BLaER1 (cell line): ENCODE data around the gene GCSAM.

ENCODE experiments used
- H3K27ac ChIP-seq: shearing (Covaris generic); formaldehyde crosslinking; 2 replicates; pipeline ENCODE4 v1.8.1; 2022
- H3K27me3 ChIP-seq: shearing (Covaris generic); formaldehyde crosslinking; 2 replicates; pipeline ENCODE4 v1.8.1; 2022
- H3K36me3 ChIP-seq: shearing (Covaris generic); formaldehyde crosslinking; 2 replicates; pipeline ENCODE4 v1.8.1; 2022
- H3K4me1 ChIP-seq: shearing (Covaris generic); formaldehyde crosslinking; 2 replicates; pipeline ENCODE4 v1.8.1; 2022
- H3K4me2 ChIP-seq: shearing (Covaris generic); formaldehyde crosslinking; 2 replicates; pipeline ENCODE4 v1.8.1; 2022
- H3K4me3 ChIP-seq: shearing (Covaris generic); formaldehyde crosslinking; 2 replicates; pipeline ENCODE4 v1.8.1; 2022
- H3K9ac ChIP-seq: shearing (Covaris generic); formaldehyde crosslinking; 2 replicates; pipeline ENCODE4 v1.8.1; 2022
- H3K9me3 ChIP-seq: shearing (Covaris generic); formaldehyde crosslinking; 2 replicates; pipeline ENCODE4 v1.8.1; 2022
- H4K20me1 ChIP-seq: shearing (Covaris generic); formaldehyde crosslinking; 2 replicates; pipeline ENCODE4 v1.8.1; 2022
- Cebpa-rat ChIP-seq: shearing (Covaris generic); IDR thresholded peaks from 2 replicates; pipeline ENCODE4 v1.8.1; 2022

GCSAM gene

GRCh38 chr3:112121577-112122547 lies 11.2 kb downstream of the GCSAM start:
- Histone ChIP-seq H3K4me3 (peak overlapping the region; percentile 0; the same call in 1 of the 2 replicates), H3K36me3 (peaks cover 17% of the 10 kb centered on the region), H3K9ac (no peak overlapping the region), H3K9me3 (no peaks in the 10 kb centered on the region), H3K4me1 (peaks cover 100% of the 10 kb centered on the region), H3K4me2 (peak overlapping the region; percentile 83), H3K27me3 (no peaks in the 10 kb centered on the region), H3K27ac (peak overlapping the region; percentile 90), H4K20me1 (no peaks in the 10 kb centered on the region)
- TF ChIP-seq Cebpa-rat = no peak

DNA sequence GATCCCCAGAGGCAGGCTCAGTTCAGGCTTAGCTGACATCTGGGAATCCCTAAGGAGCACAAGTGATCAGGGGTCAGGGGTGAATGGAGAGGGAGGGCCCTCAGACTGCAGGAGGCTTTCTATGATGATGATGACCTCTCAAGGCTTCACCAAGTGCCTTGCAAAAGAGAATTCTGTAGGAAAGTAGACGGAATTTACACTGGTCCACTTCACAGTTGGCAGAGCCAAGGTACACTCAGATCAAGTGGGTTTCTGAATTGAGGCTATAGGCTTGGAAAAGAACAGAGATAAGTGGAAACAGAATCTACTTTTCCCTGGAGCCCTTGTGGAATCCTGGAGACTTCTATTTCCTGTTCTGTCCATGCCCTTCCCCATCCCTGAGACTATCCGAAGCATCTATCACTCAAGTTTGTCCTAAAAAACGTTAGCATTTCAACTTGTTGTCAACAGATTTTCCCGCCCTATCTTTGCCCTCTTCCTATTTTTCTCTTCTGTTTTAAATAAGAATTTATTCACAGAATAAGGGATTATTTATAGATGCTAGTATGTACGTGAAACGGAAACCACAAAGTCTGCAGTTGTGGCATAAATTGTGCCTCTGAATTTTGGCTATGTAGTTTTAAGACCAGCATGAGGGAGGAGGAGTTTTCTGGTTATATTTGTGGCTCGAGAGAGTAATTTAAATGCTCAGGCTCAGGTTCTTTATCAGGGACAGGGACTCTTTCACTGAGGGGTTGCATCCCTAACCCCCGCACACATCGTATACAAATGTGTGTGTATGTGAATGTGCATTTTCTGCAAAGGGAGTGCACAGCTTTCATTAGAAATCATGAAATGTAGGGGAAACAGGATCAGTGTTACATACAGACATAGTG lies 12.8 kb downstream of the GCSAM start:
- peak overlapping the region; percentile 36 for H3K4me3 ChIP-seq
- H3K4me2 ChIP-seq = peak overlapping the region; percentile 83
- H3K4me1 ChIP-seq = peaks cover 100% of the 10 kb centered on the region
- peak overlapping the region; percentile 43 for H3K9ac ChIP-seq
- H3K27me3 ChIP-seq = no peaks in the 10 kb centered on the region
- no peaks in the 10 kb centered on the region for H4K20me1 ChIP-seq
- H3K27ac ChIP-seq = peak overlapping the region; percentile 90
- no peaks in the 10 kb centered on the region for H3K9me3 ChIP-seq
- no peak for TF ChIP-seq Cebpa-rat
- H3K36me3 ChIP-seq = peaks cover 17% of the 10 kb centered on the region

DNA sequence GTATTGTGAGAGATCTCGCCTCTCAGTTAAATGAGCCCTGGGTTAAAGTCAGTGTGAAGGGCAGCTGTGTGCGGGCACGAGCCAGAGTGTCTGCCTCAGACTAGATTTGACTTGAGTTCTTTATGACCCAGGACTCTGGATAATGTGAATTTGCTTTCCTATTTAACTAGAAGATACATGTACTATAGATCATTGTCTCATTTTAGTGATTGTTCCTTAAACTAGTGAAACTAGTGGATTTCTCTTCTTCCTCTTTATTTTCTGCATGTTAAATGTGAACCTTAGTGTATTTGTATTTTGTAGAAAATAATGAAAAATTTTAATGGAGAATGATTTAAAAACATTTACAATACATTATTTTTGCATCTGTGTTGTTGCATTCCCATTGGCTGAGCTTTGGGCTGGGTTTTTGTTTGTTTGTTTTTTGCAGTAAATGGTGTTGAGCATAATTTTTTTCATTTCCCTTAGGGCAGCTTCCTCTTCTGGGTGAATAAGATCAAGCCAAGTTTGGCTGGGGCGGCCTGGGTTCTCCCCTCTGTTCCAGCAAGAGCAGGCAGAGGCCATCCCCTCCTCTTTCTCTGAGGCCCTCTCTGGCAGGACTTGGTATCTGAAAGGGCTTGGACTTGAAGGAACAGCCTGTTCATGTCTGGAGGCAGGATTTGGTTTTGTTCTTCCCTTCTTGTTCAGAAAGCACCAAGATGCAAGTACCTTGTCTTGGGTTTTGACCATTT lies 15.0 kb downstream of the GCSAM start:
- Histone ChIP-seq H3K4me2 (peak overlapping the region; percentile 83), H3K9ac (no peak overlapping the region), H3K4me1 (peaks cover 100% of the 10 kb centered on the region), H3K27me3 (no peaks in the 10 kb centered on the region), H3K9me3 (no peaks in the 10 kb centered on the region), H3K36me3 (peaks cover 5% of the 10 kb centered on the region), H3K4me3 (no peak overlapping the region; the same call in 1 of the 2 replicates), H3K27ac (peak overlapping the region; percentile 90), H4K20me1 (no peaks in the 10 kb centered on the region)
- TF ChIP-seq Cebpa-rat = no peak

- Histone ChIP-seq H3K4me1 (peaks cover 100% of the 10 kb centered on the region), H3K27me3 (no peaks in the 10 kb centered on the region), H3K36me3 (no peaks in the 10 kb centered on the region; the same call in 1 of the 2 replicates), H3K4me2 (peak overlapping the region; percentile 83), H3K9ac (0 out of 2 replicates have a peak overlapping the region, but pooled peaks have one; percentile 9), H3K9me3 (no peaks in the 10 kb centered on the region), H4K20me1 (no peaks in the 10 kb centered on the region), H3K4me3 (no peak overlapping the region; the same call in 1 of the 2 replicates), H3K27ac (peak overlapping the region; percentile 90)
- no peak for TF ChIP-seq Cebpa-rat
Observed at GRCh38 chr3:112117415-112117814, 15.6 kb downstream of the GCSAM start.

DNA sequence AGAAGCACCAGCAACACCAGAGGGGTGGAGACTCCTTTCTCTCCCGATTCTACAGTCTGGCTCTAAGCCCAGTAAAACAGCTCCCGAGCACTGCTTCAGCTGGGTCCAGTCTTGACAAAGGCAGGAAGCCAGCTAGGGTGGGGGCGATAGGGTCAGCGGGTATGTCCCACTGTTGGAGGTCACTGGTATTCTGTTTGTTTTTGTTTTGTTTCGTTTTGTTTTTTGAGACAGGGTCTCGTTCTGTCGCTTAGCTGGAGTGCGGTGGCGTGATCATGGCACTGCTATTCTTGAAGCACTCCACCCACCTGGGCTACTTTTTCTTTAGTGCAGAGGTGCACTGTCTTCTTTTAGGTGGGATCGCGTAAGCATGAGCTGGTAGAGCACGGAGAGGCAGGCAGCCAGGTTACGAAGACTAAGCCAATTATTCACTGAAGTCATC lies 16.3 kb downstream of the GCSAM start:
- Histone ChIP-seq H3K4me3 (no peak overlapping the region), H3K9ac (no peak overlapping the region), H3K4me1 (peaks cover 100% of the 10 kb centered on the region), H3K4me2 (peak overlapping the region; percentile 83), H4K20me1 (no peaks in the 10 kb centered on the region), H3K9me3 (no peaks in the 10 kb centered on the region), H3K27me3 (no peaks in the 10 kb centered on the region), H3K27ac (0 out of 2 replicates have a peak overlapping the region, but pooled peaks have one; percentile 90), H3K36me3 (no peaks in the 10 kb centered on the region)
- no peak for TF ChIP-seq Cebpa-rat

GRCh38 chr3:112115806-112116383 lies 17.2 kb downstream of the GCSAM start:
- Histone ChIP-seq H3K4me2 (peak overlapping the region; percentile 83), H4K20me1 (no peaks in the 10 kb centered on the region), H3K4me1 (peaks cover 97% of the 10 kb centered on the region), H3K27me3 (no peaks in the 10 kb centered on the region), H3K9ac (peak overlapping the region; percentile 59; the same call in 1 of the 2 replicates), H3K9me3 (no peaks in the 10 kb centered on the region), H3K27ac (peak overlapping the region; percentile 82), H3K36me3 (no peaks in the 10 kb centered on the region), H3K4me3 (0 out of 2 replicates have a peak overlapping the region, but pooled peaks have one; percentile 15)
- no peak for TF ChIP-seq Cebpa-rat

GRCh38 chr3:112115161-112115739 lies 17.8 kb downstream of the GCSAM start:
- peak overlapping the region; percentile 83 for H3K4me2 ChIP-seq
- H3K4me1 ChIP-seq = peaks cover 91% of the 10 kb centered on the region
- H3K27me3 ChIP-seq = no peaks in the 10 kb centered on the region
- TF ChIP-seq Cebpa-rat = no peak
- H3K9me3 ChIP-seq = no peaks in the 10 kb centered on the region
- H3K27ac ChIP-seq = peak overlapping the region; percentile 82
- no peaks in the 10 kb centered on the region for H3K36me3 ChIP-seq
- peak overlapping the region; percentile 59 for H3K9ac ChIP-seq
- H4K20me1 ChIP-seq = no peaks in the 10 kb centered on the region
- peak overlapping the region; percentile 15; the same call in 1 of the 2 replicates for H3K4me3 ChIP-seq

- Histone ChIP-seq H3K4me2 (peak overlapping the region; percentile 83), H3K27me3 (no peaks in the 10 kb centered on the region), H4K20me1 (no peaks in the 10 kb centered on the region), H3K27ac (peak overlapping the region; percentile 82), H3K4me1 (peaks cover 85% of the 10 kb centered on the region), H3K4me3 (peak overlapping the region; percentile 15; the same call in 1 of the 2 replicates), H3K9ac (peak overlapping the region; percentile 59), H3K9me3 (no peaks in the 10 kb centered on the region), H3K36me3 (no peaks in the 10 kb centered on the region)
- TF ChIP-seq Cebpa-rat = no peak
Observed at GRCh38 chr3:112114576-112115160, 18.4 kb downstream of the GCSAM start.
